GM19395 (cell line): Measurements from ENCODE around the gene TRIM67.
"Not testable (repeated sequence)": the region's sequence is repeated elsewhere in the genome, so short reads cannot be mapped to it uniquely, and the experiment has no call there.

Source experiments
- ATAC-seq: cut with Tn5 transposase; IDR thresholded peaks from one replicate; pipeline ENCODE4 v1.9.1; 2021; ENCODE audit warnings: mild to moderate bottlenecking, moderate library complexity; ENCODE audit not compliant: unreplicated experiment

The TRIM67 gene

DNA sequence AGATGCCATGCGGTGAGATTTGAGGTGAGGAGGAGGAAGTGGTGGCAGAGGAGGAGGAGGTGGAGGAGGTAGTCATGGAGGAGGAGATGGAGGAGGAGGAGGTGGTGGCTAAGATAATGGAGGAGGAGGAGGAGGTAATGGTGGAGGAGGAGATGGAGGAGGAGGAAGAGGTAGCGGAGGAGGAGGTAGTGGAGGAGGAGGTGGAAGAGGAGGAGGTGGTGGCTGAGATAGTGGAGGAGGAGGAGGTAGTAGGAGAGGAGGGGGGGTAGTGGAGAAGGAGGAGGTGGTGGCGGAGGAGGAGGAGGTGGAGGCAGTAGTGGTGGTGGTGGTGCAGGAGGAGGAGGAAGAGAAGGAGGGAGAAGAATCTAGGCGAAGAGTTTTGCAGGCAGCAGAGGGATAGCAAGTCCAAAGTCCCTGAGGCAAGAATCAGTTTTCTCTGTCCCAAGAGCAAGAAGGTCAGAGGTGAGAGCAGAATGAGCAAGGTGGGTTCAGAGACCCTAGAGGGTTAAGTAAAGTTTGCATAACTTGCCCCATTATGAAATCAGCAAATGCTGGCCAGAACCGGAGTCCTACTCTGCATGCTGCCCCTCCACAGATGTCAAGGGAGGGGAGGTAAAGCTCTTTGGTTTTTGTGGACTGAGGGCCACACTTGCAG lies 40.2 kb downstream of the TRIM67 start:
- no peak for ATAC-seq

DNA sequence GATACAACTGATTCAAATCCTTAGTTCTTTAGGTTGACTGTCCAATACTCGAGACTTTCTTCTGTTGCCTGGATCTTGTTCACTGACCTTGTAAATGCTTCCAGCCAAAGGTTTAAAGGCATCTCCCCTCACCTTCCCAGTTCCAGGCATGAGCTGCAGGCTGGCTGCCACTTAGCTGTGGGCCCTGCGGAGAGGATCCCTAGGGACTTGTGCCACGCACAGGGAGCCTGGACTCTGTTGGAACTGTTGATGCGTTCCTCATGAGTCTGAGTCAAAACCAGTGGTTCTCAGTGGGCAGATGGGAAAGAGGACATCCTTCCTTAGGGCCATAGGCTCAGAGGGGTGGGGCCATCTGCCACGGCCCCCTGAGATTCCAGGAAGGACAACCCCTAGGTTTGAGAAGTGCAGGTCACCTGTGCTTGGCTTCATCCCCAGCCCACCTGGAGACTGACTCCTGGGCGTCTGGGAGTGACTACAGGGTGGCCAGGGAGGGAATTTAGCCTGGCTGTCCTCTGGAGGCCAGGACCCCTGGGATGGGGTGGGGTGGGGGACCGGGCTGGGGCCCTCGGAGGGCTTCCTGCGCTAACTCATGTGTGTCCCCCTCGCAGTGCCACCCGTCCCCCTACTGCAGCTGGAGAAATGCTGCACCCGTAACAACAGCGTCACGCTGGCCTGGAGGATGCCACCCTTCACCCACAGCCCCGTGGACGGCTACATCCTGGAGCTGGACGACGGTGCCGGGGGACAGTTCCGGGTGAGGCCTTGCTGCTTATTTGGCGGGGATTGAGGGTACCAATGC lies 41.6 kb downstream of the TRIM67 start:
- no peak for ATAC-seq

DNA sequence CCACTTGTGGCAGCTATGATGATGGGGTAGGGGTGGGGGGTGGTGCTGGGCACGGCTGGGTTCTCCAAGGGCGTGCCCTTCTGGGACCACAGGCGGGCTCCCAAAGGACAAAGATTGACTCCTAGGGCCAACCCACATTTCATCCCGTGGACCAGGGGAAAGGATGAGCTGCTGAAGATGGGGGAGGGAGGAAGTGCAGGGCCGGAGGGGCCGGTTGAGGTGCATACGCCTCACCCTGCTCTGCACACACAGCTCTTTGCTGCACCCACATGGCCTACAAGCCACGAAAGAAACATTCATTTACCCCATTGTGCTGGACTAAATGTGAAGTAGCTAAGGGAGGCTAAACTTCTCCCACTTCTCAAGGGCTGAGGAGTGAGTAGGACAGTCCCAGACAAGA lies 45.0 kb downstream of the TRIM67 start:
- ATAC-seq, result no peak

DNA sequence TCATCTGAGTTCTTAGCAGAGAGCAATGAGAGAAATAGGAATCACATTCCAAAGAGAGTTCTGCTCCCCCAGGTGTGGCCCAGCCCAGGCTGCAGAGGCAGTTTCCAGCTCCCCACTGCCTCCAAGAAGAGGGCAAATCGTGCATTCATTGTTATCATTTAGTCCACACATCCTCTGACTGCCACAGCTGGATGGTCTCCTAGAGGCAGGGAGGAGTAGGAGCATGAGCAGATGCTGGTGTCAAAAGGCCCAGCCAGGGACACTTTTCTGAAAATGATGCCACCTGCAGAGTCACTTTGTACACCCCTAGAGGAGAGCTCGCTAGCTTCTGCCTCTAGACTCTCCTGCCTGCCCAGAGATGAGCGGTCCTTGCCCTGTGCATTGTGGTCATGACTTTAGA lies 45.6 kb downstream of the TRIM67 start:
- ATAC-seq, result no peak

DNA sequence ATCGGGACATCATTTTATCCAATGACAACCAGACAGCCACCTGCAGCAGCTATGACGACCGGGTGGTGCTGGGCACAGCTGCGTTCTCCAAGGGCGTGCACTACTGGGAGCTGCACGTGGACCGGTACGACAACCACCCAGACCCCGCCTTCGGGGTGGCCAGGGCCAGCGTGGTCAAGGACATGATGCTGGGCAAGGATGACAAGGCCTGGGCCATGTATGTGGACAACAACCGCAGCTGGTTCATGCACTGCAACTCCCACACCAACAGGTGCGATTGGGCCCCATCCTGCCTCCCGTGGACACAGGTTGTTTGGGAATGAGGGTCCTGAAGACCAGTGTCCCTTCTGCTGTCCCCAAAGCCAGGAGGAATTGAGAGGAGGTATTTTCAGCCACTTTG lies 47.1 kb downstream of the TRIM67 start:
- no peak for ATAC-seq

DNA sequence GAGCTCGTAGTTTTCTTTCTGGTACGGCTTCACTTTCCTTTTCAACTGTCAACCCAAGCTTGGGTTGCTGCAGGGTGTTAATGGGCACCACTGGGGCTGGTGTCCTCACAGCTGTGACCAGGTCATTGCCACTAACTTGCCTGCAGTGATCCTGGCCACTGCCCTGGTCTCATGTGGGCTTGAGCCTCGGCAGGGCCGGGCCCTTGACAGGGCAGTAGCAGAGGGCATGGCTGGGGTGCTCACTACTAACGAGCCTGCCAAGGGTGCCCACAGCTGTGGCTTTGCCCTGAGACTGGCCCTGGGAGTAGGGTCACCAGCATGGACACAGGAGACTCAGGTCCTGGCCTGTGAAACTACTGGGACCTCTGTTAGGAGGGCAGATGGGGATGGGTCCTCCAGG lies 47.7 kb downstream of the TRIM67 start:
- ATAC-seq, result no peak

DNA sequence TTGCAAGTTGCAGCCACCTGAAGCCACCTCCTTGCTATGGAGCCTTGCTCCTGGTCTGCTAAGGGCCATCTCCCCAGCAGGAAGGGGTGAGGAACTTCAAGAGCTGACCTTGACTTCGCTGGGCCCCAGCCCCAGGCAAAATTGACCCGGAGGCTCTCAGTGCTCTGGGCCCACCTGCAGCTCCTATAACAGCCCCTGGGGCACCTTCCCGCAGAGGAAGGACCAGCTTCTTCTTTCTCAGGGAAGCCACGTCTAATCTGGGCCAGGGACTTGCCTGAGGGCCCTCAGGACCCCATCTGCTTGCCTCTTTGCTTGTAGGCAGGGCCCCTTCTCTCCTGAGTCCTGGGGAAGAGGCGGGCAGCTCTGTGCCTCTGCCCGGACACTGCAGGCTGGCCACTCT lies 48.3 kb downstream of the TRIM67 start:
- no peak for ATAC-seq

DNA sequence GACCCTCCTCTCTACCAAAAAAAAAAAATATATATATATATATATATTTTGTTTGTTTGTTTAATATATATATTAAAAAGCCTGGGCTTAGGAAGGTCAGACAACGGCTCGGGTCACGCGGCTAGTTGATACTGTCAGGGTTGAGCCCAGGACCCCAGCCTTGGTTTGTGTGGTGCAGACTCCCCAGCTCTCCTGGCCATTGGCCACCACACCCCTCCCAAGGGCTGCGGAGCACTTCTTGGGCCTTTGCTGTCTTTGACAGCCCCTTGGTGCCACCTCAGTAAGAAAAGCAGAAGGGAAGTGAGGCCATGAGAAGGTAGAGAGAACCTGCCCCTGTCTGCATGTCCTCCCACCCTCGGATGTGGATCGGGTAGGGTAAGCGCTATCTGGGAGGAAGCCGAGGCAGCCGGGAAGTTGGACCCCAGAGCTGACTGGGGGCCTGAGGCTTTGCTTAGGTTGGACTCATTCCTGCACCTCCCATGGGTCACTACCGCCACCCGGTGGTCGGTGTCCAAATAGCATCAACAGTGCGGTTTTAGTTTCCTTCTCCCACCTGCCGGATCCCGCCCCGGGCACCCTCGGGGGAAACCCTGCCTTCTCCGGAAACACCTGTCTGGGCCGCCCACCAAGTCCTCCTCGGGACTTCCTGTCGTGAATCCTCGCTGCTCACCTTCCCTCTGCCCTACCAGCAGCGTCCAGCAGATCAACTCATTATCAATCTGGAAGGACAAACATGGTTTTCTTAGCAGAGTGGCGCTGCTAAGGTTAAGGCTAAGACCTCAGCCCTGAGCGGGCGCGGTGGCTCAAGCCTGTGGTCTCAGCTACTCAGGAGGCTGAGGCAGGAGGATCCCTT lies 49.4 kb downstream of the TRIM67 start:
- ATAC-seq, result peak; percentile 84

DNA sequence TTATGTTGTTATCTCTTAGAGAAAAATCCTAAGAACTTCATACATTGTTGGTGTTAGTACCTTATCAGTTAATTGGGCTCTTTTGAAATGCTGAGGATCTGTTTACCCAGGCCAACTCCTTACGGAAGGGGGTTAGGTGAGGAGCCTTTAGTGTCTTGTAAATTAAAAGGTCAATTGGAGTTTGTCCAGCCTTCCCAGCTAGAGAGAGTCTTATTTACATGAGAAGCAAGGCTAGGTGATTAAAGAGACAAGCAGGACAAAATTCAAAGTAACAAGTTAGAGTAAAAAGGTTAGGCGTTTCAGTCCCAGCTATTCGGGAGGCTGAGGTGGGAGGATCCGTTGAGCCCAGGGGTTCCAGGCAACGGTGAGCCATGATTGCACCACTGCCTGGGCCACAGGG lies 50.4 kb downstream of the TRIM67 start:
- ATAC-seq, result not testable (repeated sequence)

DNA sequence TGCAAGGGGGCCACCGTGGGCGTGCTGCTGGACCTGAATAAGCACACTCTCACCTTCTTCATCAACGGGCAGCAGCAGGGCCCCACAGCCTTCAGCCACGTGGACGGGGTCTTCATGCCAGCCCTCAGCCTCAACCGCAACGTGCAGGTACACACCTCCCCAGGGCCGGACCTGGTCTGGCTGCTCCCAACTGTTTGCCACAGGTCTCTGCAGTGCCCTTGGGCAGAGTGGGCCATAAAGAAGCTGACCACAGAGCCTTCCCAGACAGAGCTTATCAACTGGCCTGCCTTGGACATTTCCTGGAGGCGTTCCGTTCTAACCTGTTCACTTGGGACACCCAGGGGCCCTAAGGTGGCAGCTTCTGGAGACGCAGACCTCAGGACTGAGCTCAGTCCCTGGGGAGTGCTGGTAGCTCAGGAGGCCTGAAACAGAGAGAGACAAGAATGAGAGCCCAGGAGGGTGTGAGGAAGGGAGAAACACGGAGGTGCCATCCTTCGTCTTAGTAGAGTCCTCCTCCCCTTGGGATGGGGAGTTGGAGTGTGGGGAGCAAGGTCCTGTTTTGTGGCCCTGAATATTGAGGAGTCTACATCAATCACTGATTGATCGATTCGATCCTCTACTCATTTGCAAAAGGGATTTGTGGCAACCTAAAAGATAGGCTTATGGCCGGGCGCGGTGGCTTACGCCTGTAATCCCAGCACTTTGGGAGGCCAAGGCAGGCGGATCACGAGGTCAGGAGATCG lies 52.1 kb downstream of the TRIM67 start:
- ATAC-seq, result no peak

DNA sequence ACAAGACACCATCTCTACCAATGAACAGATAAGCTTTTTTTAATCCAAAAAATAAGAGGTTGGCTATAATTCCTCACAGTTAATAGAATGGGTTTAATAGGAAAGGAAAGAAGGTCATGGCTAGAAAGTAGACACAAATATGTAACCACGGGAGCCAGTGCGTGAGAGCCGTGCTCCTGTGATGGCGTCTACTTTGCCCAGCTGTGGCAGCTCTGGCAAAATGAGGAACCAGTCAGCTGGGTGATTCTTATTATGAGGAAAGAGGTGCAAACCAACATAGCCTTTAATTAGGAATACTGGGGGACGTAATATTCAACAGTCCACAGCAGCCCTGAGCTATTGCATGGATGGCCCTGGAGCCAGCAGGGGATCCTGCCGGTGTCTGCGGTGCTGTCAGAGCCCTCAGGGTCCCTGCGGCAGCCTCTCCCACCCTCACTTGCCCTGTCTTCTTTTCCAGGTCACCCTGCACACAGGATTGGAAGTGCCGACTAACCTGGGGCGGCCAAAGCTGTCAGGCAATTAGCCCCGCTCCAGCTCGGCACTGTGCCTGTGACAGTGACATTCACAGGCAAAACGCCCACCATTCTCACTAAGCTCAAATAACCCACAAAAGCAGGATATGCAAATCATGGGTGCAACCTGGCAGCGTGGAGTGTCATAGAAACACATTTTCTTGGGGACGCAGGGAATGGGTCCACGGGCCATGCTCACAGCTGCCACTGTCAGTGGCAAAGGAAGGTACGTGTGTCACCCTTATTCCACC lies 53.2 kb downstream of the TRIM67 start:
- ATAC-seq, result no peak

DNA sequence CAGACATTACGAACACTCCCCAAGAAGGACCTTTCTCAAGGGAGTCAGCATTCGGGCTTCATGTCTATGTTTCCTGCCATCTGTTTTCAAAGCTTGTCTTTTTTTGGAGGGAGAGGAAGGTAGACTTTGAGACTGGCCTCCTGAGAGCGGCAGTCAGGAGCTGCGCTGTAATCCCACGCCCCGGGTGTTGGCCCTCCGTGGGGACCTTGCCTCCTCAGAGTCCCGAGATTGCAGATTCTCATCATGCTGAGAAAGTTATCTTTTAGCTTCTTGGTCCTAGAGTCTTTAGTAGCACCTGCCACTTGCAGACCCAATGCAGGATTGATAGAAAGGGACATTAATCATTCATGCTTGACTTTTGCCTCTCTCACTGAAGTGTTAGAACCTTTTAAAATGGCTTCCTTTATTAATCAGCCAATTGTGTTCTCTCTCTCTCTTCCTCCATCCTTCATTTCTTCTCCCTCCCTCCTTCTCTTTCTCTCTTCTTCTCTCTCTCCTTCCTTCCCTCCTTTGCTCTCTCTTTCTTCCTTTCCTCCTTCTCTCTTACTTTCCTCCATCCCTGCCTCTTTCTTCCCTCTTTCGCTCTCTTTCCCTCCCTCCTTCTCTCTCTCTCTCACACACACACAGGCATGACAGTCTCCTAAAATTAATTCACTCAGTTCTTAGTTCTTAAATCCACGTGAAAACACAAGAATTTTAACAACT lies 54.0 kb downstream of the TRIM67 start:
- ATAC-seq, result no peak

DNA sequence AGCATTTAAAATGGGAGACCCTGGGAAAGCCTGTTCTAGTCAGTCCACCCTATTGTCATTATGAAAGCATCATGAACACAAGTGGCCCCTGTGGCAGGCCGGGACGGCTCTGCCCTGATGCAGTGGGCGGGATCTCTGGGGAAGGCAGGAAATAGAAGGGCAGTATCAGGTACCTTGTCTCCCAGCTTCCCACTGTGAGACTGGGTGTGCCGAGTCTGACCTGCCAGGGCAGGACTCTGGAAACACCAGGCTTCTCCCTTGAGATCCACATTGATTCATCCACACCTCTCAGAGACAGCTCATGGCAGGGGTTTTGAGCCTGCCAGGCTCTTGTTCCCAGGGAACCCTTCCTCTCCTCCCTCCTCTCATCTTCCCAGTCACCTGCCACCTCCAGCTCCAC lies 54.6 kb downstream of the TRIM67 start:
- ATAC-seq, result no peak

DNA sequence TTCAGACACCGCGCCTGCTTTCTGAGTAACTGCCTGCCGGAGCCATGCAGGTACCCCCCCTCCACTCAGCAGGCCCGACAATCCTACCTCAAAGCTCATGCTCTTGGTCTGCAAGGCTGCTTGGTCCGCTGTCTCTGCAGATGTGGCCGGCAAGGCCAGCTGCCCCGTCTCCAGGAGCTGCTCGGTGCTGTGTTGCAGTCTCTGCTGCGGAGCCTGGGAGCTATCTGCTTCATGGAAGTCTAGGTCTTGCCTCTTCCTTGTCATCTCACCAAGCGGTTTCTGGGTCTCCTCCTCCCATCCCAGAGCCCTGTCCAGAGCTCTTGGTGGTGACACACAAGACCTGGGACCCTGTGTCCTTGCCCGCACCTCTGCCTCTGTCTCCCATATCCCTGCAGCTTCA lies 55.2 kb downstream of the TRIM67 start:
- ATAC-seq, result no peak

DNA sequence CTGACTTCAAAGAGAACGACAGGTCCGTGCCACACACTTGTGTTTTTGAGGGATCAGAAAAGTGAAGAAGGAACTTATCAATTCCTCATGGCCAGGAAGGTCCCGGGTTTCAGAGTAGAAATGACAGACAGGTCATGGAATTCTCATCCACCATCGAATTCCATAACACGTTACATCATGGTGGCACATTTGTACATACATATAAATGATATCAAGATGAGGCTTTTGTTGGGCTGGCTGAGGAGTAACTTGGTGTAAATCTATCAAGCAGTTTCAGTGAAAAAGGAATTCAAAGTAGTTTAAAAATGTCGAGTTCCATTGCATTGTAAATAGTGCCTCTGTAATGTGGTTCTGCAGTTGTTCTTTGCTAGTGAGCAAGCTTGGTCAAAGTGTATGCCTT lies 56.2 kb downstream of the TRIM67 start:
- ATAC-seq, result no peak

DNA sequence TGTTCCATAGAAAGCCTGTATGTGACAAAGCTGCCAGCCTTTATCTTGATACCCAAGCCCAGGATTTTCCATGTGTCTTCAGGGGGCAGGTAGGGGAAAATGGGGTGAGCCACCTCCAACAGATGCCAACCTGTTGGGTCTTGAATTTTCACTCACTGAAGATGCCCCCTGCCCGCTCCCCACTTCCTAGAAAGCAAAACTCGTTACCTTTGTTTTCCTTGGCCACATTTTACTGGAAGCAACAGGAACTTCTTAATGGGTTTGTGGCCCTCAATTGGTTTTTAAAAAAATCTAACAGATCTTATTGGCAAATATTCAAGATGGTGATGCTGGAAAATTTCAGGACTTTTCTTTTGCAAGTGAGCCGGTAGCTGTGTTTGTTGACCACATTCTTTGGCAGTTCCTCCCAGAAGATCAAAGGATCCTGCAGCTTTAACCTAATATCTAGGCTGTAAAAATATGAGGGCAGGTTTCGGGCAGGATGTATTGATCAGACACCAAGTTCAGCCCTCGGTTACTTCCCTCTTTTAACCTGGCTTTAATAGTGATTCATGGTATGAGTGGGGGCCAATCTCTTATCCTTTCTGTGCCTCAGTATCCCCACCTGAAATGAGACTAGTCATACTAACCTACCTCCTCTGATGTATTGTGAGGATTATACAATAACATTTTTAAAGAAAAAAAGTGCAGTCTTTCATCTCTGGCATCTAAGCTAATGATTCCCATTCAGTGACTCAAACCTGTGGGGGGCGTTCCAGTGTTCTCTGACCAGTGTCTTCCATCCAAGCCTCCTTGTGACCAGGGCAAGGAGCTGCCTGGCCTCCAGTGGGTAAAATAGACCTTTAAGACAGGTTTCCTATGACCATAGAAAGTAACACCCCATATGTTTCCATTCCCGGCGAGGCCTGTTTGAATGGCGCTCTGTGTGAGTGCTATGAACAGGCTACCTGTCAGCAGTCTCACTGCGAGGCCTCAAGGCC lies 57.9 kb downstream of the TRIM67 start:
- ATAC-seq, result no peak

DNA sequence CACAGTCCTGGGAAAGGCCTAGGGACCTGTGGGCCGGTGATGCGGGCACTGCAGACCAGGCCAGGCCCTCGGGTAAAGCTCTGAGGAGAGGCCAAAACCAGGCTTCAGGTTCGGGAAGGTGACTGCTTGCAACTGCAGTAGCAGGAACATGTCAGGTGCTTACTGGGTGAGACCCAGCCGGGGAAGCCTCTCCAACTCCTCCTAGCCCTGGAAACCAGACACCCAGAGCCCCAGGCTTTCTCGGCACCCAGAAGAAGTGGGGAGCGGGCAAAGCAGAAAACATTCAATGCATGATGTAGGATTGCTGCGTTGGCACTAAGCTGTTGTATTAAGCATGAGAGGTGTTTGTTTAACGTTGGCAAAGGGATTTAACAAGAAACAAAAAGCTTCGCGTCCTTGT lies 58.9 kb downstream of the TRIM67 start:
- ATAC-seq, result no peak

DNA sequence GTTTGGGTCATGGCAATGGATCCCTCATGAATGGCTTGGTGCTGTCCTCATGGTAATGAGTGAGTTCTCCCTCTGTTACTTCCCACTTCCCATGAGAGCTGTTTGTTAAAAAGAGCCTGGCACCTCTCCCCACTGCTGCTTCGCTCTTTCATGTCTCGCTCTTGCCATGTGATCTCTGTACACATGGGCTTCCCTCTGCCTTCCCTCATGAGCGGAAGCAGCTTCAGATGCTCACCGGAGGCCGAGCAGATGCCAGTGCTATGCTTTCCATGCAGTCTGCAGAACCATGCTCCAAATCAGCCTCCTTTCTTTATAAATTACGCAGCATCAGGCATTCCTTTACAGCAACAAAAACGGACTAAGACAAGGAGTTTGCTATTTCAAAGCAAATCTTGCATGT lies 64.3 kb downstream of the TRIM67 start:
- ATAC-seq, result no peak

DNA sequence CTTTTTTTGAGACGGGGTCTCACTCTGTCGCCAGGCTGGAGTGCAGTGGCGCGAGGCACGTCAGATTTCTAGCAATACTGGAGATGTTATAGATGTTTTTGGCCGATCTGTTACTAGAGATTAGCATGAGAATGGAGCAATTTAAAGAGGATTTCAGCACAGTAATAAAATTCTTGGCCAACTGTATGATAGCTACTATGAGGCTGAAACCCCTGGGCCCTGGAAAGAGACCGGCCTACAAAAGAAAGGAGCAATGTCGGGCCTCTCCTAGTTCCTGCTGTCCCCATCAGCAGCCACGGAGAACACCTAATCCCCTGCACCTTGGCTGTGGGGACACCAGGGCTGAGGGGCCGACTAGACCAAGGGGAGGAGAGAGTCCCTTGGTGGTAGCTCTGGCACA lies 69.7 kb downstream of the TRIM67 start:
- no peak for ATAC-seq
